Chondrocyte (in vitro differentiated cells): Measurements from ENCODE around the gene OSBPL3. TPM values are rescaled to one million over a fixed set of nuclear protein-coding genes. Genes with fewer than 3 reads are reported as not detected.

Source experiments
- DNase-seq: peaks from one replicate; pipeline ENCODE4 v3.0.0; 2021; ENCODE audit warnings: mixed read lengths, low spot score
- H3K27ac Mint-ChIP-seq: one replicate; pipeline ENCODE4 v1.8.0; 2021; ENCODE audit warnings: mild to moderate bottlenecking, moderate library complexity, mixed read lengths; ENCODE audit not compliant: unreplicated experiment
- H3K27me3 Mint-ChIP-seq: 2 replicates; pipeline ENCODE4 v1.8.0; 2021; ENCODE audit warnings: low read depth, mixed read lengths
- H3K36me3 Mint-ChIP-seq: 2 replicates; pipeline ENCODE4 v1.8.0; 2021; ENCODE audit warnings: low read depth, mixed read lengths
- H3K4me1 Mint-ChIP-seq: 2 replicates; pipeline ENCODE4 v1.8.0; 2021; ENCODE audit warnings: low read depth, mild to moderate bottlenecking, mixed read lengths
- H3K4me3 Mint-ChIP-seq: one replicate; pipeline ENCODE4 v1.8.0; 2021; ENCODE audit warnings: mild to moderate bottlenecking, moderate library complexity, mixed read lengths; ENCODE audit not compliant: unreplicated experiment
- H3K9me3 Mint-ChIP-seq: 2 replicates; pipeline ENCODE4 v1.8.0; 2021; ENCODE audit warnings: low read depth, mixed read lengths
- CTCF ChIP-seq: fragments of 200-600 bp; sonication (generic); IDR thresholded peaks from 2 replicates; pipeline ENCODE4 v1.5.0; 2021; ENCODE audit warnings: antibody characterized with exemption, mild to moderate bottlenecking, moderate library complexity
- total RNA-seq: library from RNA; stranded (reverse); gene quantifications from 3 replicates; pipeline ENCODE4 v1.2.1, GENCODE V29; 2021

The OSBPL3 gene
- total RNA-seq, 1 donor from 2014 or later, result 5.7 TPM

GRCh38 chr7:24866004-24866615 is 113.9 kb downstream of the OSBPL3 start:
- no peak overlapping the region for H3K27ac Mint-ChIP-seq
- no peaks in the 10 kb centered on the region for H3K27me3 Mint-ChIP-seq
- H3K4me3 Mint-ChIP-seq, result no peak overlapping the region
- H3K9me3 Mint-ChIP-seq, result no peaks in the 10 kb centered on the region
- no peak for TF ChIP-seq CTCF
- H3K36me3 Mint-ChIP-seq, result peaks cover 5% of the 10 kb centered on the region
- H3K4me1 Mint-ChIP-seq, result no peaks in the 10 kb centered on the region
- no peak for DNase-seq

- H3K4me3 Mint-ChIP-seq, result no peak overlapping the region
- H3K4me1 Mint-ChIP-seq, result no peaks in the 10 kb centered on the region
Observed at GRCh38 chr7:24864214-24864817, 115.7 kb downstream of the OSBPL3 start.

GRCh38 chr7:24863626-24864025 is 116.4 kb downstream of the OSBPL3 start:
- TF ChIP-seq CTCF, result no peak
- H3K36me3 Mint-ChIP-seq, result peaks cover 5% of the 10 kb centered on the region

More at GRCh38 chr7:24864214-24864817, 115.7 kb downstream of the OSBPL3 start:
- Mint-ChIP-seq H3K27ac (no peak overlapping the region), H3K9me3 (no peaks in the 10 kb centered on the region), H3K36me3 (peaks cover 5% of the 10 kb centered on the region), H3K27me3 (no peaks in the 10 kb centered on the region)
- DNase-seq, result no peak
- no peak for TF ChIP-seq CTCF

GRCh38 chr7:24862461-24862860 is 117.5 kb downstream of the OSBPL3 start:
- Mint-ChIP-seq H3K4me3 (no peak overlapping the region), H3K27ac (no peak overlapping the region), H3K36me3 (peaks cover 5% of the 10 kb centered on the region), H3K9me3 (no peaks in the 10 kb centered on the region), H3K27me3 (no peaks in the 10 kb centered on the region), H3K4me1 (no peaks in the 10 kb centered on the region)
- DNase-seq, result no peak
- TF ChIP-seq CTCF, result no peak

More at GRCh38 chr7:24863626-24864025, 116.4 kb downstream of the OSBPL3 start:
- Mint-ChIP-seq H3K4me3 (no peak overlapping the region), H3K27me3 (no peaks in the 10 kb centered on the region), H3K27ac (no peak overlapping the region), H3K4me1 (no peaks in the 10 kb centered on the region), H3K9me3 (no peaks in the 10 kb centered on the region)
- DNase-seq, result no peak

GRCh38 chr7:24861336-24861735 is 118.6 kb downstream of the OSBPL3 start:
- Mint-ChIP-seq H3K4me3 (no peak overlapping the region), H3K27ac (no peak overlapping the region), H3K36me3 (peaks cover 5% of the 10 kb centered on the region), H3K9me3 (no peaks in the 10 kb centered on the region), H3K4me1 (no peaks in the 10 kb centered on the region), H3K27me3 (no peaks in the 10 kb centered on the region)
- no peak for DNase-seq
- no peak for TF ChIP-seq CTCF
